Hepatocyte (in vitro differentiated cells): ENCODE results near the gene SAFB2. TPM values are rescaled to one million over a fixed set of nuclear protein-coding genes. Genes with fewer than 3 reads are reported as not detected.

ENCODE experiments used
- DNase-seq: peaks from one replicate; pipeline ENCODE4 v3.0.0-alpha.2; 2016; ENCODE audit warnings: low spot score
- H2AFZ ChIP-seq: fragments of 200-600 bp; sonication (generic); 2 replicates; pipeline ENCODE4 v1.6.0; 2016; ENCODE audit warnings: antibody characterized with exemption, mild to moderate bottlenecking
- H3K27ac ChIP-seq: fragments of 200-600 bp; sonication (generic); 2 replicates; pipeline ENCODE4 v1.5.1; 2016; ENCODE audit warnings: mild to moderate bottlenecking
- H3K27me3 ChIP-seq: fragments of 200-600 bp; sonication (generic); 2 replicates; pipeline ENCODE4 v1.6.1; 2016
- H3K36me3 ChIP-seq: fragments of 200-600 bp; sonication (generic); replicated peaks from 2 replicates; pipeline ENCODE4 v1.5.1; 2016; ENCODE audit warnings: low read depth; ENCODE audit not compliant: insufficient read depth
- H3K4me1 ChIP-seq: fragments of 200-600 bp; sonication (generic); 2 replicates; pipeline ENCODE4 v1.5.1; 2016; ENCODE audit warnings: mild to moderate bottlenecking, moderate library complexity; ENCODE audit not compliant: insufficient read depth
- H3K4me2 ChIP-seq: fragments of 200-600 bp; sonication (generic); 2 replicates; pipeline ENCODE4 v1.6.0; 2016
- H3K4me3 ChIP-seq: fragments of 200-600 bp; sonication (generic); 2 replicates; pipeline ENCODE4 v1.5.1; 2016; ENCODE audit warnings: mild to moderate bottlenecking
- H3K79me2 ChIP-seq: fragments of 200-600 bp; sonication (generic); 2 replicates; pipeline ENCODE4 v1.6.0; 2017; ENCODE audit warnings: mild to moderate bottlenecking
- H3K9me2 ChIP-seq: fragments of 200-600 bp; sonication (generic); replicated peaks from 2 replicates; pipeline ENCODE4 v1.6.0; 2017; ENCODE audit warnings: mild to moderate bottlenecking; ENCODE audit not compliant: insufficient read depth
- H3K9me3 ChIP-seq: fragments of 200-600 bp; sonication (generic); 2 replicates; pipeline ENCODE4 v1.5.1; 2016; ENCODE audit warnings: low read depth, mild to moderate bottlenecking
- H4K20me1 ChIP-seq: fragments of 200-600 bp; sonication (generic); 2 replicates; pipeline ENCODE4 v1.6.0; 2016; ENCODE audit warnings: mild to moderate bottlenecking; ENCODE audit not compliant: insufficient read depth, poor library complexity, severe bottlenecking
- CTCF ChIP-seq: fragments of 200-600 bp; sonication (generic); IDR thresholded peaks from 2 replicates; pipeline ENCODE4 v1.5.1; 2016; ENCODE audit warnings: antibody characterized with exemption, mild to moderate bottlenecking; ENCODE audit not compliant: poor library complexity
- EZH2 ChIP-seq: fragments of 200-600 bp; sonication (generic); IDR thresholded peaks from 2 replicates; pipeline ENCODE4 v1.6.1; 2016; ENCODE audit warnings: antibody characterized with exemption, mild to moderate bottlenecking, borderline replicate concordance
- EZH2phosphoT487 ChIP-seq: fragments of 200-600 bp; sonication (generic); IDR thresholded peaks from one replicate; pipeline ENCODE4 v1.6.1; 2018; ENCODE audit warnings: antibody characterized with exemption, mild to moderate bottlenecking, low read depth, moderate library complexity; ENCODE audit not compliant: unreplicated experiment, severe bottlenecking
- WGBS: methylation state at CpG from one replicate; pipeline ENCODE4 v1.1.6; 2016; ENCODE audit warnings: low lambda C conversion rate; ENCODE audit errors: missing lambda C conversion rate; 5-methylcytosine and 5-hydroxymethylcytosine counted together
- polyA plus RNA-seq: library from polyadenylated mRNA; unstranded; fragments of >200 nt; fragmentation: Nextera tagmentation; extraction: Ambion mirVana; gene quantifications from 2 replicates; pipeline ENCODE4 v1.2.1, GENCODE V29; 2016
- total RNA-seq: library from RNA; depleted of rRNA; stranded (reverse); fragments of >200 nt; gene quantifications from 2 replicates; pipeline ENCODE4 v1.2.3, GENCODE V29; 2014

The SAFB2 gene
- total and polyA plus RNA-seq, 2 experiments from 2014 or later, result 21.1 to 42.6 TPM

GRCh38 chr19:5603626-5604025 lies 18.9 kb downstream of the SAFB2 start:
- H3K27ac ChIP-seq, result no peak overlapping the region
- no peaks in the 10 kb centered on the region for H3K27me3 ChIP-seq
- H2AFZ ChIP-seq, result no peak overlapping the region
- H3K4me2 ChIP-seq, result no peak overlapping the region
- H3K79me2 ChIP-seq, result peaks cover 18% of the 10 kb centered on the region
- no peaks in the 10 kb centered on the region for H3K4me1 ChIP-seq
- TF ChIP-seq EZH2 (no peak), CTCF (no peak), EZH2phosphoT487 (no peak)
- H4K20me1 ChIP-seq, result peaks cover 11% of the 10 kb centered on the region
- H3K4me3 ChIP-seq, result no peak overlapping the region
- no peaks in the 10 kb centered on the region for H3K36me3 ChIP-seq
- H3K9me3 ChIP-seq, result no peaks in the 10 kb centered on the region
- DNase-seq, result no peak
- WGBS, result 97% methylated on average over 5 of the region's 5 CpGs
- H3K9me2 ChIP-seq, result no peaks in the 10 kb centered on the region

DNA sequence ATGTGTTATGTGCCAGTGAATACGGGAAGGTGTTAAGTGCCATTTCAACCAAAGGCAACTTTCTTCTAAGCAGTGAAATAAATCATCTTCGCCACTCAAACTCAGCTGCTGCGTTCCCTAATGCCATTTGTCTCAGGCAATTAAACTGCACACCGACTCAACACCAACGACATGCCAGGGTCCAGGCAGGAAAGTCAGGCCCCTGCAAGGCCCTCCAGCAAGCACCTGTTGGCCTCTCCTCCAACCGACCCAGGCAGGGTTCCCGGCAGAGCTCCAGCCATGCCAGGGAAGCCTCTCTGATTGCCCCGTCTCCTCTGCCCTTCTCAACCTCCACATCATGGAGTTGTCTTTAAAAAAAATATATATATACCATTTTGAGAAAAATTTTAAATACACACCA lies 21.8 kb downstream of the SAFB2 start:
- TF ChIP-seq EZH2 (no peak), EZH2phosphoT487 (no peak), CTCF (no peak)
- Histone ChIP-seq H3K79me2 (peaks cover 3% of the 10 kb centered on the region), H3K36me3 (no peaks in the 10 kb centered on the region), H4K20me1 (peaks cover 3% of the 10 kb centered on the region), H3K4me2 (no peak overlapping the region), H3K27me3 (no peaks in the 10 kb centered on the region), H3K4me1 (no peaks in the 10 kb centered on the region), H3K9me3 (no peaks in the 10 kb centered on the region), H3K27ac (no peak overlapping the region), H3K4me3 (no peak overlapping the region), H3K9me2 (no peaks in the 10 kb centered on the region), H2AFZ (no peak overlapping the region)
- 95% methylated on average over 8 of the region's 8 CpGs for WGBS
- no peak for DNase-seq

DNA sequence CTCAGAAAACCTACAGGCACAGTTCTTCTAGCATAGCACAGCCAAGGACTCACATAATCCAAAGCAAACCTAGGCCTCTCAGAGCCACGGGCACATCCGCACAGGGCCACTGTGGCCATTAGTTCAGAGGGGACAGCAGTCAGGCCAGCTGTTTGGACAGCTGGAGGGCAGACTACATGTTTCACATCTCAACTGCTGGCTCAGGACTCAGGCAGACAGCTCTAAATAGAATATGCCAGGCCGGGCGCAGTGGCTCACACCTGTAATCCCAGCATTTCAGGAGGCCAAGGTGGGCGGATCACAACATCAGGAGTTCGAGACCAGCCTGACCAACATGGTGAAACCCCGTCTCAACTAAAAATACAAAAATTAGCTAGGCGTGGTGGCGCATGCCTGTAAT lies 26.8 kb downstream of the SAFB2 start:
- no peak overlapping the region for H3K27ac ChIP-seq
- no peaks in the 10 kb centered on the region for H3K9me3 ChIP-seq
- H4K20me1 ChIP-seq, result no peaks in the 10 kb centered on the region
- H2AFZ ChIP-seq, result no peak overlapping the region
- H3K4me3 ChIP-seq, result no peak overlapping the region
- no peaks in the 10 kb centered on the region for H3K4me1 ChIP-seq
- peaks cover 3% of the 10 kb centered on the region for H3K79me2 ChIP-seq
- no peaks in the 10 kb centered on the region for H3K36me3 ChIP-seq
- TF ChIP-seq EZH2phosphoT487 (no peak), EZH2 (no peak), CTCF (no peak)
- H3K4me2 ChIP-seq, result no peak overlapping the region
- 96% methylated on average over 9 of the region's 9 CpGs for WGBS
- DNase-seq, result no peak
- H3K9me2 ChIP-seq, result no peaks in the 10 kb centered on the region
- no peaks in the 10 kb centered on the region for H3K27me3 ChIP-seq

DNA sequence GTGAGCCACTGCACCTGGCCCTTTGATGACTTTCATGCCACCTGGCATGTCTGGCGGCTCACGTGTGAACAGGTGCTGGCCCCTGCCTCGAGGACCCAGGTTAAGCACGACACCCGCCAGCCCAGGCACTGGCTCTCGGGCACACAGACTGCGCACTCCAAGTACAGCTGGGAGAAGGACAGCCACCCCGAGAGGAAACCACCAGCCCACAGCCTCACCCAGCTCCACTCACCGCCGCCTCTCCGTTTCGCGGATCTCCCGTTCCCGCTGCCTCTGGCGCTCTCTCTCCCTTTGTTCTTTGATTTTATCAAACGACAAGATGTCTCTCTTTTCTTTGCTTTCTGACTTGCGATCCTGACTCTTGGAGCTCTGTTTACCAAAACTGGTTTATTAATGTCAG lies 27.4 kb downstream of the SAFB2 start:
- Histone ChIP-seq H3K9me2 (no peaks in the 10 kb centered on the region), H3K4me1 (no peaks in the 10 kb centered on the region), H3K9me3 (no peaks in the 10 kb centered on the region), H3K4me2 (no peak overlapping the region), H3K36me3 (no peaks in the 10 kb centered on the region), H3K79me2 (peaks cover 3% of the 10 kb centered on the region), H3K27me3 (no peaks in the 10 kb centered on the region), H3K4me3 (no peak overlapping the region), H4K20me1 (no peaks in the 10 kb centered on the region), H3K27ac (peak overlapping the region; percentile 68), H2AFZ (no peak overlapping the region)
- WGBS, result 92% methylated on average over 18 of the region's 18 CpGs
- TF ChIP-seq EZH2phosphoT487 (no peak), EZH2 (no peak)
- DNase-seq, result no peak
